Measurements from ENCODE around the gene CCDC188.

GRCh38 chr22:20116376-20116950, 34.4 kb downstream of the CCDC188 start:
- no peak for TF ChIP-seq EZH2 (IDR thresholded peaks at IDR 0.05; ENCODE audit: low read length, missing control alignments)
- no peak for TF ChIP-seq CTCF (conservative IDR thresholded peaks at IDR 0.05 in 1 of 2, IDR thresholded peaks at IDR 0.05 in 1 of 2; ENCODE audit: low read depth in 1 of 2, low read length in 2 of 2)

Data from fibroblast of lung (primary cell).